NCI-H1417 (cell line): ENCODE measurements around the gene CBL.
A peak's percentile ranks its signal among the peaks of the same experiment; 100 is the strongest.

ENCODE experiments used
- DNase-seq, 3 experiments: peaks; one replicate each; lab custom pipeline; 2025; lab: John Stamatoyannopoulos, UW

CBL gene

DNA sequence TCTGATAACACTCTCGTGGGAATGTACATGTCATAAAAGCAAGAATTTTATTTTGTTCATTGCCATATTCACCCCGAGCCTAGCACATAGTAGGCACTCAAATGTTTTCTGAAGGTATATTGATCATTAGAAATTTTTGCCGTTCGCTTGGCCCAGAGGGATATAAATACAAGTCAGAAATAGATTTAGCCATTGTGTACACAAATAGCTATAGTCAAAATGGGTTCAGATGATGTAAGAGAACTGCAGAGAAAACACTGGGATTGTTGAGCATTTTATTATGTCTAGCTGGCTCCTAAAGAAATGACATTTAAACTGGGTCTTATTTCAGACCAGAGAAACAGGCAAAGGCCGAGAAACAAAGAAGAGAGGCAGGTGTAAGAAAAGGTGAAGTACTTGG lies 61.5 kb downstream of the CBL start:
- no peak for DNase-seq

DNA sequence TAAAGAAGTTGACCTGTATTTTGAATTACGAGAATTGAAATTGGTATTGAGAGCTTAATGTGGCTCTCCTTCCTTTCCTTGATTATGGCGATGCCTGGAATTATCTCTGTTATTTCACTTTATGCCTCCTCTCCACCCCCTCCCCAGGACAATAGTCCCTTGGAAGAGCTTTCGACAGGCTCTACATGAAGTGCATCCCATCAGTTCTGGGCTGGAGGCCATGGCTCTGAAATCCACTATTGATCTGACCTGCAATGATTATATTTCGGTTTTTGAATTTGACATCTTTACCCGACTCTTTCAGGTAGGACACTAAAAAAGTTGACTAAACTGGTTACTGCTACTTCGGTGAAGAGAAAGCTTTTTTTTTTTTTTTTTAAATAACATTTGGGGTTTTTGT lies 67.6 kb downstream of the CBL start:
- no peak for DNase-seq

DNA sequence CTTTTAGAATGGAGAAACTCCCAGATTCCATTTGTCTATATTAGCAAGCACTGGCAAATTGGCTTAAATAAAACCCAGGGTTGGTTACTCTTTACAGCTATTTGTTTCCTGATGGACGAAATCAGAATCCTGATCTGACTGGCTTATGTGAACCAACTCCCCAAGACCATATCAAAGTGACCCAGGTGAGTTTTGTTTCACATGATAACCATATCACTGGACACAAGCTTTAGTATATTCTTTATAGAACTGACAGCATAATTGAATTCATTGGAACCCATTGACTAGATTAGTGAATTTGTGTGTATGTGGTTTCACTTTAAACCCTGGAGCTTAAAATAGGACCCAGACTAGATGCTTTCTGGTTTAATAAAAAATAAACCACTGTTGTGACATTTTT lies 71.5 kb downstream of the CBL start:
- no peak for DNase-seq

GRCh38 chr11:119282495-119282894 lies 76.4 kb downstream of the CBL start:
- DNase-seq, result no peak

DNA sequence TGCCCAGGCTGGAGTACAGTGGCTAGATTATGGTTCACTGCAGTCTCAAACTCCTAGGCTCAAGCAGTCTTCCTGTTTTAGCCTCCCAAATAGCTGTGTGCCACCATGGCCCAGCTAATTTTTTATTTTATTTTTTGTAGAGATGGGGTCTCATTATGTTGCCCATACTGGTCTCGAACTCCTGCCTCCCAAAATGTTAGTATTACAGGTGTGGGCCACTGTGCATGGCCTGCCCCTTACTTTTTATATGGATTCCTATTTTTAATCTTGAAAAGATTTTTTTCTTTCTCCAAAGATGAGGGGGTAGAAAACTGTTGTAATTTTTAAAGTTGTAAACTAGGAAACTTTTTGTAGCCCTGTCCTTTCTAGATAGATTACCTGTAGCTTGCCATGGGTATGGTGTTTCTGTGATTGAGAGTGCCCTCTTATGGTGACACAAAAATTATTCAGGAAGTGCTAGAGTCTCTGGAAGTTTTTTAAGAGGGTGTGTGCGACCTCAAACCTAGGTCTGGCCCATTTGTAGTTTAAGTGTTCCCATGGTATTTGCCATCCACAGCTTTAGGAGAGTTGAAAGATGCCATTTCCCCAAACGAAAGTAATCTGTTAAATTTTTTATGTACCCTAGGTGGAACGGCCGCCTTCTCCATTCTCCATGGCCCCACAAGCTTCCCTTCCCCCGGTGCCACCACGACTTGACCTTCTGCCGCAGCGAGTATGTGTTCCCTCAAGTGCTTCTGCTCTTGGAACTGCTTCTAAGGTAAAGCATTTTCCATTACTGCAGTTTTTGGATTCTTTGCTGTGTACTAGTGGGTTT lies 78.4 kb downstream of the CBL start:
- peak; percentile 1 to 56 (median 12) for DNase-seq

DNA sequence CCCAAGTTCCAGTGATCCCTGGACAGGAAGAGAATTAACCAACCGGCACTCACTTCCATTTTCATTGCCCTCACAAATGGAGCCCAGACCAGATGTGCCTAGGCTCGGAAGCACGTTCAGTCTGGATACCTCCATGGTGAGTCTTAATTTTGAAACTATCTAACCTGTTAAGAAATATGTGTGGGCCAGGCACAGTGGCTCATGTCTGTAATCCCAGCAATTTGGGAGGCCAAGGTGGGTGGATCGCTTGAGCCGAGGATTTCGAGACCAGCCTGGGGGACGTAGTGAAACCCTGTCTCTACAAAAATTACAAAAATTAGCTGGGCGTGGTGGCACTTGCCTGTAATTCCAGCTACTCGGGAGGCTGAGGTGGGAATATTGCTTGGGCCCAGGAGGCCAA lies 79.3 kb downstream of the CBL start:
- DNase-seq, result no peak

DNA sequence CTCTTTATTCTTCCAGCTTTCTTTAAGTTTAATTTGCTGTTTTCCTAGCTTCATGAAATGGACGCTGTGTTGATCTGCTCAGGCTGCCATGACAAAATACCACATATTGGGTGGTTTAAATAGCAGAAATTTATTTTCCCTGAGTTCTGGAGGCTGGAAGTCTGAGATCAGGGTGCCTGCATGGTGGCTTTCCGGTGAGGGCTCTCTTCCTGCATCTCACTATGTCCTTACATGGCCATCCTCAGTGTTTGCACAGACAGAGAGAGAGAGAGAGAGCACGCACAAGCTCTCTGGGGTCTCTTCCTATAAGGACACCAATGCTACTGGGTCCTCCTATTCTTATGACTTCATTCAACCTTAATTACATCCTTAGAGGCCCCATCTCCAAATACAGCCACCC lies 82.1 kb downstream of the CBL start:
- no peak for DNase-seq

GRCh38 chr11:119290894-119291497 lies 84.9 kb downstream of the CBL start:
- DNase-seq, result no peak

DNA sequence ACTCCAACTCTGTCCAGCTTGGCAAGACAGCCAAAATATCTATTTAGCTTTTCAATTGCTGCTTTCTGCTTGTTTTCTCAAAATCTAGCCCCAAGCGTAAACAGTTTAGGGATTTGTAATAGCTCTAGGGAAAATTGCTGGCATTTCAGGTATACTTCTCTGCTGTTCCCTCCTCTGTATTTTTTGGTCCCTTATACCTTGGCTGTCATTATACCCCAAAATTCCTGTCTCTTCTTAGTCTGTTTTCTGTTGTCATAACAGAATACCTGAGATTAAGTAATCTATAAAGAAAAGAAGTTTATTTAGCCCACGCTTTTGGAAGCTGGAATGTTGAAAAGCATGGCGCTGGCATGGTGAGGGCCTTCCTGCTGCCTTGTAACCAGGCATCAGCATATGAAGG lies 87.3 kb downstream of the CBL start:
- DNase-seq, result no peak

DNA sequence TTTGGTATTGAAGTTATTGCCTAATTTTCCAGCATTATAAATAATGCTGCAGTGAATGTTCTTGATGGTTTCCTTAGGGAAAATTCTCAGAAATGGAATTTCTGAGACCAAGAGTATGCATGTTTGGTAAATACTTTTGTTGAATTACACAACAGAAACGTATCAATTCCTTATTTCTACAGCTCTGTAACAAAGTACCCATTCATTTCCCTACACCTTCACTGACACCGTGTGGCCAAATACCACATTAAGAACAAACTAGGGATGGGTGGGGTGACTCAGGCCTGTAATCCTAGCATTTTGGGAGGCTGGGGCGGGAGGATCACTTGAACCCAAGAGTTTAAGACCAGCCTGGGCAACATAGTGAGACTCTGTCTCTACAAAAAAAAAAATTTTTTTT lies 89.0 kb downstream of the CBL start:
- no peak for DNase-seq

DNA sequence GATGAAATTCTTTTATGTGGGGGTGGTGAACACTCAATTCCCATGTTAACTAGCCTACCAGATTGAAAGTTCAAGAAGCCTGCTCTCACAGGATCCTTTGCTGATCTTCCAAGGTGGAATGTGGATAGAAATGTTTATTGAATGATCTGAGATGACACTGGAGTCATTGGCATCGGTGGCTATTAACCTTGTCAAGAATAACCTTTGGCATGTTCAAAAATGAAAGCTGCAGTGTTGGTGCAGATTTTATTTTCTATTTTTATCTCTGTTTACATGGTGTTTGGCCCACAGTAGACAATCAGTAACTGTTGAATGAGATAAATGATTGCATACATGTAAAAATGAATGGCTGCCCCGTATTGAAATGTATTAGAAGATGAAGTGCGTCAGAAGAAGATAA lies 91.8 kb downstream of the CBL start:
- DNase-seq, result no peak

DNA sequence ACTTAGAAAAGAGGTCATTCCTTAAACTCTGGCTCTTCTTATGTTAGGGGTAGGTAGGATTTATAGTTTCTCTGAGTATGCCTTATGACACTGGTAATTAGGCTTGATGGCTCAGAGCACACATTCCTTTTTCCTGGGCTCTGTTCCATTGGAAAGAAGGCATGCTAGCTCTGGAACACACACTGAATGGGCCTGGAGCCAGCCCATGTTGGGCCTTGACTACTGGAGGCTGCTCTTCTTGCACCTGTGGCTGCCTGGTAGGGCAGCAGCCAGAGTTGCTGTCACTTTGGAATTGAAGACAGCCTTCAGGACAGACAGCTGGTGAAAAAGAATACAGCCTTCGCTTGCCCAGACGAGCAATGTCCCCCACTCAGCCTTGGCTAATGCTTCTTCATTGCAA lies 92.6 kb downstream of the CBL start:
- no peak for DNase-seq

DNA sequence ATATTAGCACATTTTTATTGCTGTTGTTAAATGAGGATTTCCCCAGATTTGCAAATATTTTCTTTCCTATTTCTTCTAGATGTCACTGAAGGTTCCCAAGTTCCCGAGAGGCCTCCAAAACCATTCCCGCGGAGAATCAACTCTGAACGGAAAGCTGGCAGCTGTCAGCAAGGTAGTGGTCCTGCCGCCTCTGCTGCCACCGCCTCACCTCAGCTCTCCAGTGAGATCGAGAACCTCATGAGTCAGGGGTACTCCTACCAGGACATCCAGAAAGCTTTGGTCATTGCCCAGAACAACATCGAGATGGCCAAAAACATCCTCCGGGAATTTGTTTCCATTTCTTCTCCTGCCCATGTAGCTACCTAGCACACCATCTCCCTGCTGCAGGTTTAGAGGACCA lies 93.3 kb downstream of the CBL start:
- DNase-seq, result no peak

- DNase-seq, result peak in 1 of 3 experiments; percentile 16
Observed at GRCh38 chr11:119300198-119300964, 94.2 kb downstream of the CBL start.

DNA sequence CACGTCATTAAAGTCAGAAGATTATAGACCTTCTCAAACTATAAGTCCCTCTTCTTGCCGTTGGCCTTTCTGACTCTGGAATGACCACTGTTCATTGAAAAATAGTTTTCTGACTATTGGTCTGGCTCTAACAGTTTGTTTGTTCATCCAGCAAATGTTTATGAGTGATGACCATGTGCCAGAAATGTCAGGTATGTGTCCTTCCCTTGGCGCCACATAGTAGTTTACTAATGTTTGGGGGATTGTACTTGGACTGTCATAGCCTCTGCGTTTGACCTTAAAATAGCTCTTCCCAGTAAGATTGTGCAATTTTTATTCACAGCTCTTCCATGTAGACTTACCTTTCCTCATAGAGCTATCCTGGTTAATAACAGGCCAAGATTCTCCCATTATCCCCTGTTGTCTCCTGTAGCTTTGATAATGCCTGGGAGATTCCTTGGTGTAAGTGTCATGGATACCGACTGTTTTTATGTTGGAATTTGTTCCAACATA lies 97.1 kb downstream of the CBL start:
- DNase-seq, result no peak

GRCh38 chr11:119305556-119306372 lies 99.6 kb downstream of the CBL start:
- DNase-seq, result no peak

- DNase-seq, result no peak
Observed at GRCh38 chr11:119306373-119306890, 100.3 kb downstream of the CBL start.

- DNase-seq, result peak in 1 of 3 experiments; percentile 53
Observed at GRCh38 chr11:119307219-119307618, 101.1 kb downstream of the CBL start.

DNA sequence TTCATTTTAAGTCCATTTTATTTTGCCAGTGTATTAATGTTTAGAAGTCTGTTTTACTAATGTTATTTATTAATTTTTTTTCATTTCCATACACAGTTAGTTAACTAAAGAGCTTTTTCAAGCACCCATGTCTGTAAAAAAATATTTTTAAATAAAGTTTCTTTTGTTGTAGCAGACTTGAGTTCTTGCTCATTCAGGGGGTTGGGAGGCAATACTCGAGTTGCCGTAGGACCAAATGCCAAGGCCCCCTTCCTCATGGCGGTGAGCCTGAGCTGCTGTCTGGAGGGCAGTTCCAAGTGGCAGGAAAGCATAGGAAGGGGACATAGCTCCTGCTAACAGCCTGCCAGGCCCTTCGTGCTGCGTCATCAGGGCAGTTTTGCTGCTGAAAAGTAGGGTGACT lies 101.8 kb downstream of the CBL start:
- no peak for DNase-seq

- DNase-seq, result no peak
Observed at GRCh38 chr11:119309411-119309810, 103.3 kb downstream of the CBL start.

- no peak for DNase-seq
Observed at GRCh38 chr11:119309953-119310681, 104.0 kb downstream of the CBL start.
